IMR-90 (cell line): Measurements from ENCODE around the gene GSG1L. TPM values are rescaled to one million over a fixed set of nuclear protein-coding genes. Genes with fewer than 3 reads are reported as not detected.

ENCODE experiments used
- ATAC-seq: fragments of 200-7000 bp; cut with Tn5 transposase; 2 replicates; pipeline ENCODE4 v1.9.1; 2020; ENCODE audit warnings: low read depth, mild to moderate bottlenecking, moderate library complexity
- BruUV-seq: library from RNA; stranded (reverse); fragments of 400-500 nt; replicated peaks from 2 replicates; lab custom pipeline; 2021; lab: Mats Ljungman, UMichigan
- CTCF ChIA-PET: fragments of 300-600 bp; formaldehyde crosslinking; extraction: SDS; loops from one replicate; lab custom pipeline; 2021; ENCODE audit warnings: antibody characterized with exemption; lab: Yijun Ruan, JAX
- POLR2A ChIA-PET: fragments of 300-600 bp; sonication (Branson Sonifier 250); formaldehyde crosslinking; loops from one replicate; lab custom pipeline; 2022; ENCODE audit warnings: antibody characterized with exemption; ENCODE audit not compliant: unreplicated experiment; lab: Charles Lee
- DNase-seq: peaks from one replicate; pipeline ENCODE4 v3.0.0; 2013
- H2AFZ ChIP-seq: replicated peaks from 2 replicates; pipeline ENCODE3; 2013; ENCODE audit warnings: low read length, mild to moderate bottlenecking; ENCODE audit not compliant: poor library complexity
- H2AK5ac ChIP-seq: 2 replicates; pipeline ENCODE4 v1.6.1; 2013; ENCODE audit warnings: low read depth, low read length, inconsistent platforms
- H2AK9ac ChIP-seq: replicated peaks from 2 replicates; pipeline ENCODE3; 2013; ENCODE audit warnings: mild to moderate bottlenecking, low read depth, low read length, moderate library complexity; ENCODE audit not compliant: poor library complexity
- H2BK120ac ChIP-seq: 2 replicates; pipeline ENCODE4 v1.6.1; 2013; ENCODE audit warnings: low read depth, low read length, inconsistent platforms
- H2BK15ac ChIP-seq: 3 replicates; pipeline ENCODE4 v1.6.1; 2013; ENCODE audit warnings: low read depth, low read length, inconsistent platforms
- H2BK20ac ChIP-seq: 2 replicates; pipeline ENCODE4 v1.6.1; 2013; ENCODE audit warnings: low read depth, mild to moderate bottlenecking, inconsistent platforms, low read length, moderate library complexity
- H2BK5ac ChIP-seq: 2 replicates; pipeline ENCODE4 v1.6.1; 2013; ENCODE audit warnings: mild to moderate bottlenecking, low read depth, low read length, inconsistent platforms; ENCODE audit not compliant: poor library complexity, severe bottlenecking
- H3K14ac ChIP-seq: replicated peaks from 2 replicates; pipeline ENCODE4 v1.6.1; 2013; ENCODE audit warnings: low read depth, low read length, inconsistent platforms
- H3K18ac ChIP-seq: 2 replicates; pipeline ENCODE4 v1.6.1; 2013; ENCODE audit warnings: low read depth, low read length, control low read depth
- H3K23ac ChIP-seq: 2 replicates; pipeline ENCODE4 v1.6.1; 2013; ENCODE audit warnings: low read depth, low read length, inconsistent platforms
- H3K27ac ChIP-seq: 2 replicates; pipeline ENCODE4 v1.5.1; 2013; ENCODE audit warnings: mild to moderate bottlenecking, control low read depth, low read length; ENCODE audit not compliant: insufficient read depth
- H3K27me3 ChIP-seq: 2 replicates; pipeline ENCODE4 v1.6.1; 2013; ENCODE audit warnings: low read length; ENCODE audit not compliant: control insufficient read depth, insufficient read depth
- H3K36me3 ChIP-seq: 2 replicates; pipeline ENCODE4 v1.6.1; 2013; ENCODE audit warnings: low read length, mixed read lengths; ENCODE audit not compliant: control insufficient read depth, insufficient read depth
- H3K4ac ChIP-seq: 2 replicates; pipeline ENCODE4 v1.6.1; 2013; ENCODE audit warnings: low read depth, low read length, inconsistent platforms
- H3K4me1 ChIP-seq: 2 replicates; pipeline ENCODE4 v1.6.1; 2013; ENCODE audit warnings: low read length, mixed read lengths; ENCODE audit not compliant: control insufficient read depth, insufficient read depth
- H3K4me2 ChIP-seq: 2 replicates; pipeline ENCODE4 v1.6.1; 2013; ENCODE audit warnings: low read depth, mild to moderate bottlenecking, control low read depth, low read length, moderate library complexity
- H3K4me3 ChIP-seq: 2 replicates; pipeline ENCODE4 v1.5.1; 2013; ENCODE audit warnings: low read depth, mild to moderate bottlenecking, control low read depth, low read length, moderate library complexity; ENCODE audit not compliant: insufficient read depth
- H3K56ac ChIP-seq: 2 replicates; pipeline ENCODE4 v1.6.1; 2013; ENCODE audit warnings: low read length, inconsistent platforms; ENCODE audit not compliant: insufficient read depth; ENCODE audit errors: extremely low read depth
- H3K79me1 ChIP-seq, 2 experiments: 2 replicates each; pipeline ENCODE4 v1.6.1; 2013; ENCODE audit warnings: low read length in 2 of 2, inconsistent platforms in 1 of 2, low read depth in 1 of 2
- H3K9ac ChIP-seq: 2 replicates; pipeline ENCODE4 v1.6.1; 2013; ENCODE audit warnings: low read depth, low read length, control low read depth
- H3K9me1 ChIP-seq: 2 replicates; pipeline ENCODE4 v1.6.1; 2013; ENCODE audit warnings: low read length, inconsistent platforms; ENCODE audit not compliant: insufficient read depth
- H3K9me3 ChIP-seq: 2 replicates; pipeline ENCODE4 v1.6.1; 2013; ENCODE audit warnings: low read length; ENCODE audit not compliant: control insufficient read depth, insufficient read depth
- H4K20me1 ChIP-seq: 2 replicates; pipeline ENCODE4 v1.6.1; 2013; ENCODE audit warnings: low read length, inconsistent platforms; ENCODE audit not compliant: insufficient read depth
- H4K5ac ChIP-seq: 2 replicates; pipeline ENCODE4 v1.6.1; 2013; ENCODE audit warnings: mild to moderate bottlenecking, low read depth, low read length, control low read depth
- H4K8ac ChIP-seq, 2 experiments: 2 replicates each; pipeline ENCODE4 v1.6.1; 2013; ENCODE audit warnings: low read depth in 2 of 2, low read length in 2 of 2, control low read depth in 1 of 2, inconsistent platforms in 1 of 2
- H4K91ac ChIP-seq: 2 replicates; pipeline ENCODE4 v1.6.1; 2013; ENCODE audit warnings: low read depth, low read length, inconsistent platforms; ENCODE audit not compliant: insufficient read depth
- BHLHE40 ChIP-seq: fragments of 150-350 bp; IDR thresholded peaks from 2 replicates; pipeline ENCODE4 v1.6.1; 2016; ENCODE audit warnings: mild to moderate bottlenecking, low read depth, low read length
- CEBPB ChIP-seq: IDR thresholded peaks from 2 replicates; pipeline ENCODE4 v1.6.1; 2012; ENCODE audit warnings: low read depth, low read length, improper control_type of control experiment
- CHD1 ChIP-seq: IDR thresholded peaks from 2 replicates; pipeline ENCODE4 v1.6.1; 2012; ENCODE audit warnings: low read depth, low read length, improper control_type of control experiment
- FOS ChIP-seq: fragments of 150-350 bp; IDR thresholded peaks from 2 replicates; pipeline ENCODE4 v1.6.1; 2016; ENCODE audit warnings: low read depth, low read length
- MAFK ChIP-seq: IDR thresholded peaks from 2 replicates; pipeline ENCODE4 v1.6.1; 2012; ENCODE audit warnings: low read depth, low read length, improper control_type of control experiment
- MAZ ChIP-seq: IDR thresholded peaks from 2 replicates; pipeline ENCODE4 v1.6.1; 2012; ENCODE audit warnings: low read depth, mild to moderate bottlenecking, low read length, improper control_type of control experiment, moderate library complexity, borderline replicate concordance
- MXI1 ChIP-seq: IDR thresholded peaks from 2 replicates; pipeline ENCODE4 v1.6.1; 2012; ENCODE audit warnings: low read depth, mild to moderate bottlenecking, low read length, moderate library complexity, borderline replicate concordance
- NFE2L2 ChIP-seq: fragments of 150-350 bp; IDR thresholded peaks from 2 replicates; pipeline ENCODE4 v1.6.1; 2016; ENCODE audit warnings: low read depth, mild to moderate bottlenecking, low read length
- POLR2A ChIP-seq: IDR thresholded peaks from 2 replicates; pipeline ENCODE4 v1.6.1; 2012; ENCODE audit warnings: mild to moderate bottlenecking, low read depth, low read length
- RAD21 ChIP-seq: IDR thresholded peaks from 2 replicates; pipeline ENCODE4 v1.6.1; 2012; ENCODE audit warnings: low read length, improper control_type of control experiment
- RCOR1 ChIP-seq: IDR thresholded peaks from 2 replicates; pipeline ENCODE4 v1.6.1; 2012; ENCODE audit warnings: mild to moderate bottlenecking, low read length, improper control_type of control experiment; ENCODE audit not compliant: insufficient replicate concordance
- RFX5 ChIP-seq: IDR thresholded peaks from 2 replicates; pipeline ENCODE4 v1.8.0; 2012; ENCODE audit warnings: low read depth, mild to moderate bottlenecking, low read length, moderate library complexity
- SMC3 ChIP-seq: fragments of 150-350 bp; IDR thresholded peaks from 2 replicates; pipeline ENCODE4 v1.6.1; 2016; ENCODE audit warnings: low read depth, mild to moderate bottlenecking, antibody characterized with exemption, low read length, moderate library complexity
- WGBS, 2 experiments: methylation state at CpG; one replicate each; pipeline versions ENCODE4 v1.1.5 to v1.1.7; 2013; ENCODE audit warnings: missing lambda C conversion rate in 2 of 2; ENCODE audit not compliant: insufficient read length in 1 of 2; ENCODE audit errors: extremely low coverage in 2 of 2; 5-methylcytosine and 5-hydroxymethylcytosine counted together
- dilution Hi-C: fragments of 300-500 bp; cut with HindIII; formaldehyde crosslinking; loops from one replicate; pipeline ENCODE4 v1.14.3; 2018; ENCODE audit warnings: low sequenced_read_pairs; ENCODE audit not compliant: unreplicated experiment
- in situ Hi-C: fragments of 300-500 bp; cut with MboI; formaldehyde crosslinking; loops from 3 replicates; pipeline ENCODE4 v1.14.3; 2019; ENCODE audit warnings: low sequenced_read_pairs, inconsistent platforms, mixed read lengths
- intact Hi-C: fragments of 100-400 bp; cut with micrococcal nuclease; formaldehyde crosslinking; loops from 2 replicates; pipeline ENCODE4 v1.10.0; 2022
- polyA plus RNA-seq, 3 experiments: library from polyadenylated mRNA; depleted of rRNA; stranded (reverse); fragments of >200 nt; gene quantifications; 2 replicates each; pipeline ENCODE4 v1.2.3, GENCODE V29; 2012; ENCODE audit warnings: low replicate concordance in 1 of 3
- total RNA-seq: library from RNA; depleted of rRNA; stranded (reverse); fragments of >200 nt; gene quantifications from 2 replicates; pipeline ENCODE4 v1.2.3, GENCODE V29; 2012
- TF ChIP-seq, protein P1 (sequence below): fragments of 150-350 bp; IDR thresholded peaks from 2 replicates; pipeline ENCODE4 v1.6.1; 2016; ENCODE audit warnings: low read depth, mild to moderate bottlenecking, low read length, moderate library complexity, borderline replicate concordance
- TF ChIP-seq, protein P2 (sequence below): fragments of 150-350 bp; IDR thresholded peaks from 2 replicates; pipeline ENCODE4 v1.6.1; 2017; ENCODE audit warnings: mild to moderate bottlenecking, antibody characterized with exemption, low read length, low read depth
- TF ChIP-seq, protein P3 (sequence below): conservative IDR thresholded peaks from 2 replicates; pipeline ENCODE4 v1.5.1; 2012; ENCODE audit warnings: mild to moderate bottlenecking, low read depth, low read length, improper control_type of control experiment

GSG1L gene
- total and polyA plus RNA-seq, 2 of the 4 experiments (the other 2 are of a cell fraction): not detected

DNA sequence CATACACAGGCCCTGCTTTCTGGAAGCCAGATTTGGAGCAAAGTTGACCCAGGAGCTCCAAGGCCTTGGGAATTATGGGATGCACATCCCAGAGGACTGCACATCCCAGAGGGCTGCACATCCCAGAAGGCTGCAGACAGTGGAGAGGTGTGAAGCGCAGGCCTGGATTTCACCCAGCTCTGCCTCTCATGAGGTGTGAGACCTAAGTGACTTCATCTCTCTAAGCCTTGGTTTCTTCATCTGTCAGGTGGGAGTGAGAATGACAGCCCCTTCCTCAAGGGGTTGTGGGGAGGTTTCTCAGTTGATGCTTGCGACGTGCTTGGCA is 102.3 kb downstream of the GSG1L start:
- no CpG with 5 or more reads among the region's 3 CpGs for WGBS, 2 experiments
- H3K9ac ChIP-seq: no peak overlapping the region
- H3K9me1 ChIP-seq: no peaks in the 10 kb centered on the region; the same call in 1 of the 2 replicates
- in situ Hi-C loops (no loop called here), dilution Hi-C loops (no loop called here), intact Hi-C loops (no loop called here)
- H4K20me1 ChIP-seq: no peaks in the 10 kb centered on the region
- H2AK9ac ChIP-seq: no peak overlapping the region
- no peak overlapping the region for H3K4me2 ChIP-seq
- no peak overlapping the region for H4K5ac ChIP-seq
- no peak overlapping the region for H3K23ac ChIP-seq
- no peak overlapping the region for H2BK5ac ChIP-seq
- POLR2A ChIA-PET: no interaction called here
- no peaks in the 10 kb centered on the region; the same call in 1 of the 2 replicates for H3K27me3 ChIP-seq
- H3K9me3 ChIP-seq: no peaks in the 10 kb centered on the region
- no peaks in the 10 kb centered on the region for H3K4me1 ChIP-seq
- ATAC-seq (no peak), DNase-seq (no peak)
- BruUV-seq: no TSS peak
- TF ChIP-seq NFE2L2: no peak
- no peak for TF ChIP-seq MAFK
- TF ChIP-seq RFX5: no peak
- TF ChIP-seq, protein P1, sequence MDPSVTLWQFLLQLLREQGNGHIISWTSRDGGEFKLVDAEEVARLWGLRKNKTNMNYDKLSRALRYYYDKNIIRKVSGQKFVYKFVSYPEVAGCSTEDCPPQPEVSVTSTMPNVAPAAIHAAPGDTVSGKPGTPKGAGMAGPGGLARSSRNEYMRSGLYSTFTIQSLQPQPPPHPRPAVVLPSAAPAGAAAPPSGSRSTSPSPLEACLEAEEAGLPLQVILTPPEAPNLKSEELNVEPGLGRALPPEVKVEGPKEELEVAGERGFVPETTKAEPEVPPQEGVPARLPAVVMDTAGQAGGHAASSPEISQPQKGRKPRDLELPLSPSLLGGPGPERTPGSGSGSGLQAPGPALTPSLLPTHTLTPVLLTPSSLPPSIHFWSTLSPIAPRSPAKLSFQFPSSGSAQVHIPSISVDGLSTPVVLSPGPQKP: no peak
- TF ChIP-seq BHLHE40: no peak
- TF ChIP-seq RAD21: no peak
- TF ChIP-seq FOS: no peak
- TF ChIP-seq POLR2A: no peak
- no peak for TF ChIP-seq MAZ
- TF ChIP-seq, protein P2, sequence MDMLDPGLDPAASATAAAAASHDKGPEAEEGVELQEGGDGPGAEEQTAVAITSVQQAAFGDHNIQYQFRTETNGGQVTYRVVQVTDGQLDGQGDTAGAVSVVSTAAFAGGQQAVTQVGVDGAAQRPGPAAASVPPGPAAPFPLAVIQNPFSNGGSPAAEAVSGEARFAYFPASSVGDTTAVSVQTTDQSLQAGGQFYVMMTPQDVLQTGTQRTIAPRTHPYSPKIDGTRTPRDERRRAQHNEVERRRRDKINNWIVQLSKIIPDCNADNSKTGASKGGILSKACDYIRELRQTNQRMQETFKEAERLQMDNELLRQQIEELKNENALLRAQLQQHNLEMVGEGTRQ: no peak
- no peak for TF ChIP-seq CHD1
- no peak for TF ChIP-seq RCOR1
- no peak for TF ChIP-seq MXI1
- TF ChIP-seq, protein P3, sequence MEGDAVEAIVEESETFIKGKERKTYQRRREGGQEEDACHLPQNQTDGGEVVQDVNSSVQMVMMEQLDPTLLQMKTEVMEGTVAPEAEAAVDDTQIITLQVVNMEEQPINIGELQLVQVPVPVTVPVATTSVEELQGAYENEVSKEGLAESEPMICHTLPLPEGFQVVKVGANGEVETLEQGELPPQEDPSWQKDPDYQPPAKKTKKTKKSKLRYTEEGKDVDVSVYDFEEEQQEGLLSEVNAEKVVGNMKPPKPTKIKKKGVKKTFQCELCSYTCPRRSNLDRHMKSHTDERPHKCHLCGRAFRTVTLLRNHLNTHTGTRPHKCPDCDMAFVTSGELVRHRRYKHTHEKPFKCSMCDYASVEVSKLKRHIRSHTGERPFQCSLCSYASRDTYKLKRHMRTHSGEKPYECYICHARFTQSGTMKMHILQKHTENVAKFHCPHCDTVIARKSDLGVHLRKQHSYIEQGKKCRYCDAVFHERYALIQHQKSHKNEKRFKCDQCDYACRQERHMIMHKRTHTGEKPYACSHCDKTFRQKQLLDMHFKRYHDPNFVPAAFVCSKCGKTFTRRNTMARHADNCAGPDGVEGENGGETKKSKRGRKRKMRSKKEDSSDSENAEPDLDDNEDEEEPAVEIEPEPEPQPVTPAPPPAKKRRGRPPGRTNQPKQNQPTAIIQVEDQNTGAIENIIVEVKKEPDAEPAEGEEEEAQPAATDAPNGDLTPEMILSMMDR: no peak
- TF ChIP-seq SMC3: no peak
- no peak for TF ChIP-seq CEBPB
- H3K14ac ChIP-seq: no peak overlapping the region
- H2AFZ ChIP-seq: no peak overlapping the region
- no peaks in the 10 kb centered on the region for H3K36me3 ChIP-seq
- H3K79me1 ChIP-seq: no peaks in the 10 kb centered on the region
- no peak overlapping the region for H4K91ac ChIP-seq
- H3K56ac ChIP-seq: no peak overlapping the region
- H3K18ac ChIP-seq: no peak overlapping the region
- H3K4ac ChIP-seq: no peak overlapping the region
- no peak overlapping the region for H2BK120ac ChIP-seq
- H2BK20ac ChIP-seq: no peak overlapping the region
- no peak overlapping the region for H2BK15ac ChIP-seq
- no peak overlapping the region for H3K4me3 ChIP-seq
- H4K8ac ChIP-seq: no peak overlapping the region
- CTCF ChIA-PET: no interaction called here
- no peak overlapping the region for H2AK5ac ChIP-seq
- no peak overlapping the region for H3K27ac ChIP-seq
